K562 (cell line): ENCODE results near the gene MYOC. TPM values are rescaled to one million over a fixed set of nuclear protein-coding genes. Genes with fewer than 3 reads are reported as not detected.

Experiments
- EGR1 ChIP-seq: fragments of 450-650 bp; conservative IDR thresholded peaks from 2 replicates; pipeline ENCODE4 v1.6.1; 2017; ENCODE audit warnings: mild to moderate bottlenecking
- ZSCAN32 ChIP-seq: fragments of 450-650 bp; formaldehyde crosslinking; IDR thresholded peaks from 2 replicates; pipeline ENCODE4 v1.4.0; 2020; ENCODE audit warnings: mild to moderate bottlenecking, moderate library complexity
- polyA plus RNA-seq, 8 experiments: library from polyadenylated mRNA; depleted of rRNA in 4 of 8; stranded (reverse) in 5 of 8; unstranded in 3 of 8; fragments of >200 nt; fragmentation: Nextera tagmentation in 2 of 8; fragmentation: Illumina TruSeq in 1 of 8; extraction: Ambion mirVana in 2 of 8; extraction: Trizol in 1 of 8; gene quantifications; 2 replicates each; pipeline versions ENCODE4 v1.2.1 to v1.2.3, GENCODE V29; 2011 to 2014; ENCODE audit warnings: inconsistent platforms in 1 of 8, missing spikeins in 1 of 8
- total RNA-seq, 7 experiments: library from RNA; depleted of rRNA in 6 of 7; stranded (reverse); fragments of >200 nt in 6 of 7; fragmentation: Illumina TruSeq in 2 of 7; extraction: Trizol in 2 of 7; gene quantifications; 2 replicates each; pipeline versions ENCODE4 v1.2.1 to v1.2.3, GENCODE V29; 2011 to 2021; ENCODE audit warnings: low replicate concordance in 1 of 7
- TF ChIP-seq, protein P1 (sequence below): fragments of 200-600 bp; sonication (generic); IDR thresholded peaks from one replicate; pipeline ENCODE4 v1.6.1; 2012; ENCODE audit warnings: mild to moderate bottlenecking, low read depth, low read length, inconsistent platforms

MYOC gene
- total and polyA plus RNA-seq, 9 of the 15 experiments (the other 6 are each of a cell fraction or from before 2014, with no cell fraction given), result not detected

DNA sequence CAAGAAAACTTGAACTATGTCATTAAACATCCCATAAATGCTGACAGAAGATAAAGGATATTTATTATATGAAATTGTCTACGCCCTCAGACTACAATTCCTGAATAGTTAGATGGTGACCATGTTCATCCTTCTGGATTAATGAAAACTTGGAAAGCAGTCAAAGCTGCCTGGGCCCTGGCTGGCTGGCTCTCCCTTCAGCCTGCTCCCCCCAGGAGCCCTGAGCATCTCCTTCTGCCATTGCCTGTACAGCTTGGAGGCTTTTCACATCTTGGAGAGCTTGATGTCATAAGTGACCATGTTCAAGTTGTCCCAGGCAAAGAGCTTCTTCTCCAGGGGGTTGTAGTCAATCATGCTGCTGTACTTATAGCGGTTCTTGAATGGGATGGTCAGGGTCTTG lies 16.8 kb downstream of the MYOC start (continued):
- TF ChIP-seq, protein P1, sequence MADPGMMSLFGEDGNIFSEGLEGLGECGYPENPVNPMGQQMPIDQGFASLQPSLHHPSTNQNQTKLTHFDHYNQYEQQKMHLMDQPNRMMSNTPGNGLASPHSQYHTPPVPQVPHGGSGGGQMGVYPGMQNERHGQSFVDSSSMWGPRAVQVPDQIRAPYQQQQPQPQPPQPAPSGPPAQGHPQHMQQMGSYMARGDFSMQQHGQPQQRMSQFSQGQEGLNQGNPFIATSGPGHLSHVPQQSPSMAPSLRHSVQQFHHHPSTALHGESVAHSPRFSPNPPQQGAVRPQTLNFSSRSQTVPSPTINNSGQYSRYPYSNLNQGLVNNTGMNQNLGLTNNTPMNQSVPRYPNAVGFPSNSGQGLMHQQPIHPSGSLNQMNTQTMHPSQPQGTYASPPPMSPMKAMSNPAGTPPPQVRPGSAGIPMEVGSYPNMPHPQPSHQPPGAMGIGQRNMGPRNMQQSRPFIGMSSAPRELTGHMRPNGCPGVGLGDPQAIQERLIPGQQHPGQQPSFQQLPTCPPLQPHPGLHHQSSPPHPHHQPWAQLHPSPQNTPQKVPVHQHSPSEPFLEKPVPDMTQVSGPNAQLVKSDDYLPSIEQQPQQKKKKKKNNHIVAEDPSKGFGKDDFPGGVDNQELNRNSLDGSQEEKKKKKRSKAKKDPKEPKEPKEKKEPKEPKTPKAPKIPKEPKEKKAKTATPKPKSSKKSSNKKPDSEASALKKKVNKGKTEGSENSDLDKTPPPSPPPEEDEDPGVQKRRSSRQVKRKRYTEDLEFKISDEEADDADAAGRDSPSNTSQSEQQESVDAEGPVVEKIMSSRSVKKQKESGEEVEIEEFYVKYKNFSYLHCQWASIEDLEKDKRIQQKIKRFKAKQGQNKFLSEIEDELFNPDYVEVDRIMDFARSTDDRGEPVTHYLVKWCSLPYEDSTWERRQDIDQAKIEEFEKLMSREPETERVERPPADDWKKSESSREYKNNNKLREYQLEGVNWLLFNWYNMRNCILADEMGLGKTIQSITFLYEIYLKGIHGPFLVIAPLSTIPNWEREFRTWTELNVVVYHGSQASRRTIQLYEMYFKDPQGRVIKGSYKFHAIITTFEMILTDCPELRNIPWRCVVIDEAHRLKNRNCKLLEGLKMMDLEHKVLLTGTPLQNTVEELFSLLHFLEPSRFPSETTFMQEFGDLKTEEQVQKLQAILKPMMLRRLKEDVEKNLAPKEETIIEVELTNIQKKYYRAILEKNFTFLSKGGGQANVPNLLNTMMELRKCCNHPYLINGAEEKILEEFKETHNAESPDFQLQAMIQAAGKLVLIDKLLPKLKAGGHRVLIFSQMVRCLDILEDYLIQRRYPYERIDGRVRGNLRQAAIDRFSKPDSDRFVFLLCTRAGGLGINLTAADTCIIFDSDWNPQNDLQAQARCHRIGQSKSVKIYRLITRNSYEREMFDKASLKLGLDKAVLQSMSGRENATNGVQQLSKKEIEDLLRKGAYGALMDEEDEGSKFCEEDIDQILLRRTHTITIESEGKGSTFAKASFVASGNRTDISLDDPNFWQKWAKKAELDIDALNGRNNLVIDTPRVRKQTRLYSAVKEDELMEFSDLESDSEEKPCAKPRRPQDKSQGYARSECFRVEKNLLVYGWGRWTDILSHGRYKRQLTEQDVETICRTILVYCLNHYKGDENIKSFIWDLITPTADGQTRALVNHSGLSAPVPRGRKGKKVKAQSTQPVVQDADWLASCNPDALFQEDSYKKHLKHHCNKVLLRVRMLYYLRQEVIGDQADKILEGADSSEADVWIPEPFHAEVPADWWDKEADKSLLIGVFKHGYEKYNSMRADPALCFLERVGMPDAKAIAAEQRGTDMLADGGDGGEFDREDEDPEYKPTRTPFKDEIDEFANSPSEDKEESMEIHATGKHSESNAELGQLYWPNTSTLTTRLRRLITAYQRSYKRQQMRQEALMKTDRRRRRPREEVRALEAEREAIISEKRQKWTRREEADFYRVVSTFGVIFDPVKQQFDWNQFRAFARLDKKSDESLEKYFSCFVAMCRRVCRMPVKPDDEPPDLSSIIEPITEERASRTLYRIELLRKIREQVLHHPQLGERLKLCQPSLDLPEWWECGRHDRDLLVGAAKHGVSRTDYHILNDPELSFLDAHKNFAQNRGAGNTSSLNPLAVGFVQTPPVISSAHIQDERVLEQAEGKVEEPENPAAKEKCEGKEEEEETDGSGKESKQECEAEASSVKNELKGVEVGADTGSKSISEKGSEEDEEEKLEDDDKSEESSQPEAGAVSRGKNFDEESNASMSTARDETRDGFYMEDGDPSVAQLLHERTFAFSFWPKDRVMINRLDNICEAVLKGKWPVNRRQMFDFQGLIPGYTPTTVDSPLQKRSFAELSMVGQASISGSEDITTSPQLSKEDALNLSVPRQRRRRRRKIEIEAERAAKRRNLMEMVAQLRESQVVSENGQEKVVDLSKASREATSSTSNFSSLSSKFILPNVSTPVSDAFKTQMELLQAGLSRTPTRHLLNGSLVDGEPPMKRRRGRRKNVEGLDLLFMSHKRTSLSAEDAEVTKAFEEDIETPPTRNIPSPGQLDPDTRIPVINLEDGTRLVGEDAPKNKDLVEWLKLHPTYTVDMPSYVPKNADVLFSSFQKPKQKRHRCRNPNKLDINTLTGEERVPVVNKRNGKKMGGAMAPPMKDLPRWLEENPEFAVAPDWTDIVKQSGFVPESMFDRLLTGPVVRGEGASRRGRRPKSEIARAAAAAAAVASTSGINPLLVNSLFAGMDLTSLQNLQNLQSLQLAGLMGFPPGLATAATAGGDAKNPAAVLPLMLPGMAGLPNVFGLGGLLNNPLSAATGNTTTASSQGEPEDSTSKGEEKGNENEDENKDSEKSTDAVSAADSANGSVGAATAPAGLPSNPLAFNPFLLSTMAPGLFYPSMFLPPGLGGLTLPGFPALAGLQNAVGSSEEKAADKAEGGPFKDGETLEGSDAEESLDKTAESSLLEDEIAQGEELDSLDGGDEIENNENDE, result no peak
- TF ChIP-seq EGR1 (no peak), ZSCAN32 (CRISPR knock-in tag) (no peak)
